HG03280 (cell line): ENCODE data around the gene SCMH1.
"Not testable (repeated sequence)": the region's sequence is repeated elsewhere in the genome, so short reads cannot be mapped to it uniquely, and the experiment has no call there.

Experiments
- ATAC-seq: cut with Tn5 transposase; IDR thresholded peaks from one replicate; pipeline ENCODE4 v1.9.1; 2021; ENCODE audit warnings: mild to moderate bottlenecking, moderate library complexity; ENCODE audit not compliant: unreplicated experiment

Gene SCMH1

GRCh38 chr1:41215623-41216022 lies 26.5 kb downstream of the SCMH1 start:
- no peak for ATAC-seq

GRCh38 chr1:41213341-41213740 lies 28.8 kb downstream of the SCMH1 start:
- ATAC-seq = no peak

GRCh38 chr1:41211608-41212007 lies 30.5 kb downstream of the SCMH1 start:
- ATAC-seq = not testable (repeated sequence)

GRCh38 chr1:41207053-41207452 lies 35.1 kb downstream of the SCMH1 start:
- ATAC-seq = not testable (repeated sequence)

GRCh38 chr1:41200728-41201127 lies 41.4 kb downstream of the SCMH1 start:
- ATAC-seq = no peak

GRCh38 chr1:41199375-41199774 lies 42.7 kb downstream of the SCMH1 start:
- no peak for ATAC-seq

GRCh38 chr1:41192456-41193178 lies 49.5 kb downstream of the SCMH1 start:
- ATAC-seq = no peak

- no peak for ATAC-seq
Measured at GRCh38 chr1:41184446-41184845, 57.7 kb downstream of the SCMH1 start.

GRCh38 chr1:41178230-41178629 lies 63.9 kb downstream of the SCMH1 start:
- not testable (repeated sequence) for ATAC-seq

GRCh38 chr1:41175546-41175945 lies 66.6 kb downstream of the SCMH1 start:
- ATAC-seq = no peak

GRCh38 chr1:41174170-41174569 lies 67.9 kb downstream of the SCMH1 start:
- no peak for ATAC-seq

- ATAC-seq = no peak
Measured at GRCh38 chr1:41173651-41174050, 68.5 kb downstream of the SCMH1 start.

GRCh38 chr1:41171266-41171874 lies 70.7 kb downstream of the SCMH1 start:
- ATAC-seq = no peak

- no peak for ATAC-seq
Measured at GRCh38 chr1:41169799-41170180, 72.3 kb downstream of the SCMH1 start.

GRCh38 chr1:41169066-41169798 lies 72.9 kb downstream of the SCMH1 start:
- no peak for ATAC-seq

GRCh38 chr1:41167667-41168066 lies 74.4 kb downstream of the SCMH1 start:
- ATAC-seq = no peak

- ATAC-seq = no peak
Measured at GRCh38 chr1:41164727-41165126, 77.4 kb downstream of the SCMH1 start.

GRCh38 chr1:41162441-41162840 lies 79.7 kb downstream of the SCMH1 start:
- ATAC-seq = no peak

- ATAC-seq = no peak
Measured at GRCh38 chr1:41161846-41162245, 80.3 kb downstream of the SCMH1 start.

GRCh38 chr1:41160498-41161110 lies 81.5 kb downstream of the SCMH1 start:
- no peak for ATAC-seq

- no peak for ATAC-seq
Measured at GRCh38 chr1:41158966-41159365, 83.1 kb downstream of the SCMH1 start.
